Hepatocyte (in vitro differentiated cells): Measurements from ENCODE around the gene URI1.

ENCODE experiments used
- EZH2 ChIP-seq: fragments of 200-600 bp; sonication (generic); IDR thresholded peaks from 2 replicates; pipeline ENCODE4 v1.6.1; 2016; ENCODE audit warnings: antibody characterized with exemption, mild to moderate bottlenecking, borderline replicate concordance
- EZH2phosphoT487 ChIP-seq: fragments of 200-600 bp; sonication (generic); IDR thresholded peaks from one replicate; pipeline ENCODE4 v1.6.1; 2018; ENCODE audit warnings: antibody characterized with exemption, mild to moderate bottlenecking, low read depth, moderate library complexity; ENCODE audit not compliant: unreplicated experiment, severe bottlenecking
- TF ChIP-seq, protein P1 (sequence below): fragments of 200-600 bp; sonication (generic); IDR thresholded peaks from 2 replicates; pipeline ENCODE4 v1.5.1; 2016; ENCODE audit warnings: antibody characterized with exemption, mild to moderate bottlenecking; ENCODE audit not compliant: poor library complexity

DNA sequence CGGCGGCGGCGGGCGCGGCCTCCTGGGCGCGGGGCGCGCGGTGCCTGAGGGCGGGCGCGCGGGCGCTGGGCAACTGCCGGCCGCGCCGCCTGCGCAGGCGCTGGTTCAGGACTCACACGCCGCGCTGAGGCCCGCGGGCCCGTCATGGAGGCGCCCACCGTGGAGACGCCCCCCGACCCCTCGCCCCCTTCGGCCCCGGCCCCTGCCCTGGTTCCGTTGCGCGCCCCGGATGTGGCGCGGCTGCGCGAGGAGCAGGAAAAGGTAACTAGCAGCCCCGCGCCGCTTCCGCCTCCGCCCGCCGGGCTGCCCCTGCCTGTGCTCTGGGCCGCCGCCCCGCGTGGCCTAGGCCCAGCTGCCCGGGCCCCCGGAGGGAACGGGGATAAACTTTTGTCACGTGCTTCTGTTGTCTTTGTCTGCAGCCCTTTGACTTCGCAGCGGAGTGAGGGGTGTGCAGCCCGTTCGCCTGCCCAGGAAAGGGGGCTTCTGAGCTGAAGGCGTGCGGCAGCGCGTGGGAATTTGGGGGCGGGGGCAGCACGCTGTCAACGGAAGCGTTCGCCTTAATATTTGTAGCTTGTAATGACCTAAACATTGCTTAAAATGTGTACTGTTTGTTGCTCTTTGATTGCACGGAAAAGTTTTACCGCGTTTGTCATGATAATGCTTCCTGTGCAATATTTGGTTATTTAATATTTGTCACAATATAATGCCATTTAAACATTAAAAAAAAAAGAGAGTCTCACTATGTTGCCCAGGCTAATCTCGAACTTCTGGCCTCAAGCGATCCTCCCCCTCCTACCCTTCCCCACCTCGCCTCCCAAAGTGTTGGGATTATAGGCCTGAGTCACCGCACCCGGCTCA is 594 bp downstream of the URI1 start:
- TF ChIP-seq, protein P1, sequence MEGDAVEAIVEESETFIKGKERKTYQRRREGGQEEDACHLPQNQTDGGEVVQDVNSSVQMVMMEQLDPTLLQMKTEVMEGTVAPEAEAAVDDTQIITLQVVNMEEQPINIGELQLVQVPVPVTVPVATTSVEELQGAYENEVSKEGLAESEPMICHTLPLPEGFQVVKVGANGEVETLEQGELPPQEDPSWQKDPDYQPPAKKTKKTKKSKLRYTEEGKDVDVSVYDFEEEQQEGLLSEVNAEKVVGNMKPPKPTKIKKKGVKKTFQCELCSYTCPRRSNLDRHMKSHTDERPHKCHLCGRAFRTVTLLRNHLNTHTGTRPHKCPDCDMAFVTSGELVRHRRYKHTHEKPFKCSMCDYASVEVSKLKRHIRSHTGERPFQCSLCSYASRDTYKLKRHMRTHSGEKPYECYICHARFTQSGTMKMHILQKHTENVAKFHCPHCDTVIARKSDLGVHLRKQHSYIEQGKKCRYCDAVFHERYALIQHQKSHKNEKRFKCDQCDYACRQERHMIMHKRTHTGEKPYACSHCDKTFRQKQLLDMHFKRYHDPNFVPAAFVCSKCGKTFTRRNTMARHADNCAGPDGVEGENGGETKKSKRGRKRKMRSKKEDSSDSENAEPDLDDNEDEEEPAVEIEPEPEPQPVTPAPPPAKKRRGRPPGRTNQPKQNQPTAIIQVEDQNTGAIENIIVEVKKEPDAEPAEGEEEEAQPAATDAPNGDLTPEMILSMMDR, result no peak
- TF ChIP-seq EZH2 (no peak), EZH2phosphoT487 (no peak)
